Measurements from ENCODE around the gene SERINC5. TPM values are rescaled to one million over a fixed set of nuclear protein-coding genes. Genes with fewer than 3 reads are reported as not detected.

Gene SERINC5
- polyA plus RNA-seq, 1 of the 3 experiments (the other 2 are of a cell fraction), result 4.5 TPM

DNA sequence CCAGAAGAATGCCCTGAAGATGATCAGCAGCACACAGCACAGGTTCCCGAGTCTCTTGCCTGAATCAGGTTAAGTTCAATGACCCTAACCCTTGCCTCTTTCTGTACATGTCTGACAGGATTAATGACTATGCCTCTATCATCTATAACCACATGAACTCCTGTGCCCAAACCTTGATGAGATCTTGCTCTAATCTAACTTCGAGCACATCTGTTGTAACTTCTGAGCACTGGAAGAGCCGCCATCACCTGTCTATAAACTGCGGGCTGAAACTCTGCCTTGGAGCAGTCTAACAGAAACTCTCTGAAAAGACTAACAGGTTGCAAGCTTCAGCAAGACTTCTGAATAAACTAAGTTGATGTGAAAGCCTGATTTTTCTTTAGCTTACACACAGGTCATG, 44.5 kb downstream of the SERINC5 start:
- no peak overlapping the region for H2AFZ ChIP-seq (ENCODE audit: low read depth)
- no peak overlapping the region for H3K4me3 ChIP-seq (ENCODE audit: low read depth in 2 of 2, low read length in 1 of 2)
- H3K27me3 ChIP-seq (ENCODE audit: insufficient read depth), result no peaks in the 10 kb centered on the region
- no peaks in the 10 kb centered on the region for H3K36me3 ChIP-seq (replicated peaks in 1 of 2; ENCODE audit: control insufficient read depth in 1 of 2, insufficient read depth in 2 of 2, low read length in 1 of 2)
- H3K27ac ChIP-seq (ENCODE audit: low read depth in 2 of 2, low read length in 1 of 2), result no peak overlapping the region
- H4K20me1 ChIP-seq (ENCODE audit: insufficient read depth), result no peaks in the 10 kb centered on the region
- no peaks in the 10 kb centered on the region for H3K9me2 ChIP-seq
- no peaks in the 10 kb centered on the region for H3K9me3 ChIP-seq
- peaks cover 0 to 2% of the 10 kb centered on the region in 2 experiments; a peak in 2 of 4 replicates for H3K4me1 ChIP-seq (ENCODE audit: control insufficient read depth in 1 of 2, insufficient read depth in 2 of 2, low read depth in 1 of 2, low read length in 1 of 2)
- H3K9ac ChIP-seq, result no peak overlapping the region
- ChIA-PET CTCF (no interaction called here), POLR2A (interaction anchor here (1.3 kb wide), 1 partner anchor 44 kb away, joined by 4 read pairs; the partner anchor contains the start of gene SERINC5)
- TF ChIP-seq RAD21 (IDR thresholded peaks at IDR 0.05; ENCODE audit: low read length) (no peak), TEAD4 (IDR thresholded peaks at IDR 0.05; ENCODE audit: borderline replicate concordance, insufficient read depth) (no peak), NFIC (IDR thresholded peaks at IDR 0.05; ENCODE audit: borderline replicate concordance) (no peak), FOXJ3 (CRISPR knock-in tag; IDR thresholded peaks at IDR 0.05) (no peak), SIN3A (IDR thresholded peaks at IDR 0.05; ENCODE audit: borderline replicate concordance, low read depth, low read length) (no peak), FOSL2 (IDR thresholded peaks at IDR 0.05; ENCODE audit: borderline replicate concordance, low read depth) (no peak), GABPA (IDR thresholded peaks at IDR 0.05; ENCODE audit: low read depth) (no peak), RFX5 (IDR thresholded peaks at IDR 0.05; ENCODE audit: low read length) (no peak), SMC3 (IDR thresholded peaks at IDR 0.05; ENCODE audit: low read depth, low read length) (no peak), GATA2 (CRISPR knock-in tag; IDR thresholded peaks at IDR 0.05) (no peak), TCF12 (IDR thresholded peaks at IDR 0.05) (no peak)
- TF ChIP-seq, protein P1, sequence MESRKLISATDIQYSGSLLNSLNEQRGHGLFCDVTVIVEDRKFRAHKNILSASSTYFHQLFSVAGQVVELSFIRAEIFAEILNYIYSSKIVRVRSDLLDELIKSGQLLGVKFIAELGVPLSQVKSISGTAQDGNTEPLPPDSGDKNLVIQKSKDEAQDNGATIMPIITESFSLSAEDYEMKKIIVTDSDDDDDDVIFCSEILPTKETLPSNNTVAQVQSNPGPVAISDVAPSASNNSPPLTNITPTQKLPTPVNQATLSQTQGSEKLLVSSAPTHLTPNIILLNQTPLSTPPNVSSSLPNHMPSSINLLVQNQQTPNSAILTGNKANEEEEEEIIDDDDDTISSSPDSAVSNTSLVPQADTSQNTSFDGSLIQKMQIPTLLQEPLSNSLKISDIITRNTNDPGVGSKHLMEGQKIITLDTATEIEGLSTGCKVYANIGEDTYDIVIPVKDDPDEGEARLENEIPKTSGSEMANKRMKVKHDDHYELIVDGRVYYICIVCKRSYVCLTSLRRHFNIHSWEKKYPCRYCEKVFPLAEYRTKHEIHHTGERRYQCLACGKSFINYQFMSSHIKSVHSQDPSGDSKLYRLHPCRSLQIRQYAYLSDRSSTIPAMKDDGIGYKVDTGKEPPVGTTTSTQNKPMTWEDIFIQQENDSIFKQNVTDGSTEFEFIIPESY (IDR thresholded peaks at IDR 0.05; ENCODE audit: borderline replicate concordance, low read depth), result no peak
- TF ChIP-seq, protein P2, sequence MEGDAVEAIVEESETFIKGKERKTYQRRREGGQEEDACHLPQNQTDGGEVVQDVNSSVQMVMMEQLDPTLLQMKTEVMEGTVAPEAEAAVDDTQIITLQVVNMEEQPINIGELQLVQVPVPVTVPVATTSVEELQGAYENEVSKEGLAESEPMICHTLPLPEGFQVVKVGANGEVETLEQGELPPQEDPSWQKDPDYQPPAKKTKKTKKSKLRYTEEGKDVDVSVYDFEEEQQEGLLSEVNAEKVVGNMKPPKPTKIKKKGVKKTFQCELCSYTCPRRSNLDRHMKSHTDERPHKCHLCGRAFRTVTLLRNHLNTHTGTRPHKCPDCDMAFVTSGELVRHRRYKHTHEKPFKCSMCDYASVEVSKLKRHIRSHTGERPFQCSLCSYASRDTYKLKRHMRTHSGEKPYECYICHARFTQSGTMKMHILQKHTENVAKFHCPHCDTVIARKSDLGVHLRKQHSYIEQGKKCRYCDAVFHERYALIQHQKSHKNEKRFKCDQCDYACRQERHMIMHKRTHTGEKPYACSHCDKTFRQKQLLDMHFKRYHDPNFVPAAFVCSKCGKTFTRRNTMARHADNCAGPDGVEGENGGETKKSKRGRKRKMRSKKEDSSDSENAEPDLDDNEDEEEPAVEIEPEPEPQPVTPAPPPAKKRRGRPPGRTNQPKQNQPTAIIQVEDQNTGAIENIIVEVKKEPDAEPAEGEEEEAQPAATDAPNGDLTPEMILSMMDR (IDR thresholded peaks at IDR 0.05), result no peak
- TF ChIP-seq, protein P3, sequence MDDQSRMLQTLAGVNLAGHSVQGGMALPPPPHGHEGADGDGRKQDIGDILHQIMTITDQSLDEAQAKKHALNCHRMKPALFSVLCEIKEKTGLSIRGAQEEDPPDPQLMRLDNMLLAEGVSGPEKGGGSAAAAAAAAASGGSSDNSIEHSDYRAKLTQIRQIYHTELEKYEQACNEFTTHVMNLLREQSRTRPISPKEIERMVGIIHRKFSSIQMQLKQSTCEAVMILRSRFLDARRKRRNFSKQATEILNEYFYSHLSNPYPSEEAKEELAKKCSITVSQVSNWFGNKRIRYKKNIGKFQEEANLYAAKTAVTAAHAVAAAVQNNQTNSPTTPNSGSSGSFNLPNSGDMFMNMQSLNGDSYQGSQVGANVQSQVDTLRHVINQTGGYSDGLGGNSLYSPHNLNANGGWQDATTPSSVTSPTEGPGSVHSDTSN (IDR thresholded peaks at IDR 0.05), result no peak
- DNase-seq, result no peak
- no peak overlapping the region for H3K4me2 ChIP-seq
- WGBS (ENCODE audit: low lambda C conversion rate), result 89% methylated on average over 4 of the region's 4 CpGs
- H3K79me2 ChIP-seq (ENCODE audit: insufficient read depth), result peaks cover 3% of the 10 kb centered on the region; the same call in 1 of the 2 replicates
- H3F3A ChIP-seq (replicated peaks; ENCODE audit: insufficient read depth), result no peaks in the 10 kb centered on the region
